GM12865 (cell line): ENCODE results near the gene ELAVL1.

Experiments used
- DNase-seq: peaks from one replicate; pipeline ENCODE4 v3.0.0; 2010; ENCODE audit warnings: low read depth
- H3K4me3 ChIP-seq: 2 replicates; pipeline ENCODE4 v1.5.1; 2011; ENCODE audit warnings: mild to moderate bottlenecking, low read depth, low read length, control low read depth
- CTCF ChIP-seq: IDR thresholded peaks from 2 replicates; pipeline ENCODE4 v1.5.1; 2011; ENCODE audit warnings: low read length, control low read depth, low read depth, inconsistent platforms; ENCODE audit not compliant: insufficient read depth; ENCODE audit errors: missing control alignments

ELAVL1 gene

GRCh38 chr19:7982103-7982502, 23.3 kb downstream of the ELAVL1 start:
- TF ChIP-seq CTCF: no peak
- no peak for DNase-seq
- H3K4me3 ChIP-seq: no peak overlapping the region

DNA sequence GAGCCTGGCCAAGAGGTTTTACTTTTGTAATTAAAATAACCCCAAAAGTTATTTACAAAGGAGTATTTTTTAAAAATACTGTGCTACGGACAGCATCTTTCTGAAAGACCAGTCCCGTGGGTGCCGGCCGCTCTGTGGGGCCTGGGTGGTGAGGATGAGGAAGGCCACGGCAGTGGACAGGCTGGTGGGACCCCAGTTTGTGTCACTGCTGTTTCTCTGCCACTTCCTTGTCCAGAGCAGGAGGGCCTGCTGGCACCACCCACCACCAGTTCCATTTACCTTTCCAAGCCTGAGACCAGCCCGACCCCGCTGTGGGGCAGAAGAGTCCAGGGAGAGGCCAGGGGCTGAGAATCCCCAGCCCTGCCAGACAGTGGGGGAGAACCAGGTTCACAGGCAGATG, 23.8 kb downstream of the ELAVL1 start:
- no peak for TF ChIP-seq CTCF
- DNase-seq: no peak
- H3K4me3 ChIP-seq: no peak overlapping the region

DNA sequence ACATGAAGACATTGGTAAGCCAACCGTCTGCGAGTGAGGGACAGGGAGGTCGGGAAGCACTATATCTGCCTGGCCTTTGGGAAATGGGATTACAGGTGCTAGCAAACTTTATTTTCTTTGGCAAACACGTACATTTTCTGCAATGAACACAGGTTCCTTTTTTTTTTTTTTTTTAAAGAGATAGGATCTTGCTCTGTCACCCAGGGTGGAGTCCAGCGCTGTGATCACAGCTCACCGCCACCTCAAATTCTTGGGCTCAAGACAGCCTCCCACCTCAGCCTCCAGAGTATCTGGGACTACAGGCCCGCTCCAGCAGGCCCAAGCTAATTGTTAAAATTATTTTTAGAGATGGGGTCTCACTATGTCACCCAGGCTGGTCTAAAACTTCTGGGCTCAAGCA, 24.2 kb downstream of the ELAVL1 start:
- TF ChIP-seq CTCF: no peak
- DNase-seq: no peak
- H3K4me3 ChIP-seq: no peak overlapping the region

- DNase-seq: no peak
- no peak overlapping the region for H3K4me3 ChIP-seq
- no peak for TF ChIP-seq CTCF
These were observed 24.8 kb downstream of the ELAVL1 start for GRCh38 chr19:7980635-7981121.

DNA sequence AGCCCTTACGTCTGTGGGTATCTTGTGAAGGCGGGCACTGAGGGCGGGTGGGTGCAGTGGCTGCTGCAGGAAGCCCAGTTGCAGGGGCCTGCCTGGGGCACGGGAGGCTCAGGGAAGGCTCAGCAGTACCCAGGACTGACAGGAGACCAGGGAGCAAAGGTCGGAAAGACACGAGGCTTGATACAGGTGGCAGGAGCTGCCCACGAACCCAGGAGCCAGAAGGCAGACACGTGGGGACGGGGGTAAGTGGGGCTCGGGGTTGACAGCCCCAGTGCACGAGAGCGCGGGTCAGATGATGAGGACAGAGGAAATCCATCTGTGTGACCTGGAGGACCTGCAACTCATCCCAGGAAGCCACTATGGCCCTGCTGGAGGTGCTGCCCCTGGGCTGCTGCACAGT, 25.3 kb downstream of the ELAVL1 start:
- no peak for TF ChIP-seq CTCF
- DNase-seq: no peak
- H3K4me3 ChIP-seq: no peak overlapping the region

DNA sequence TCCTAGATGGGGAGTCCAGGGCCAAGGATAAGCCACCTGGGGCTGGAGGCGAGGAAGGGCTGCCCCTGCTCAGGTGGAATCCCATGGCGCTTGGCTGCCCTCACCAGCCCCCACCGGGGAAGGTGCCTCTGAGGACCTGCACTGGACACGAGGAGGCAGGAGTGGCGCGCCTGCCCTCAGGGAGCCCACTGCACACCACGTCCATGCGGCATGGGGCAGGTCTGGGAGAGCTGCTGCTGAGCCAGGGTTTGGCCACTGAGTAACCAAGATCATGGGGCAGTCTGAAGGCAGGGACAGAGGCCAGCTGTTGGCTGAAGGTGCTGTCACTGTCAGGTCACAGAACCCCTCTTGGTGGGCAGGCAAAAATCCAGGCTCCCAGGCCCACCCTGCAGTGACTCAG, 25.9 kb downstream of the ELAVL1 start:
- no peak for TF ChIP-seq CTCF
- no peak for DNase-seq
- H3K4me3 ChIP-seq: no peak overlapping the region

DNA sequence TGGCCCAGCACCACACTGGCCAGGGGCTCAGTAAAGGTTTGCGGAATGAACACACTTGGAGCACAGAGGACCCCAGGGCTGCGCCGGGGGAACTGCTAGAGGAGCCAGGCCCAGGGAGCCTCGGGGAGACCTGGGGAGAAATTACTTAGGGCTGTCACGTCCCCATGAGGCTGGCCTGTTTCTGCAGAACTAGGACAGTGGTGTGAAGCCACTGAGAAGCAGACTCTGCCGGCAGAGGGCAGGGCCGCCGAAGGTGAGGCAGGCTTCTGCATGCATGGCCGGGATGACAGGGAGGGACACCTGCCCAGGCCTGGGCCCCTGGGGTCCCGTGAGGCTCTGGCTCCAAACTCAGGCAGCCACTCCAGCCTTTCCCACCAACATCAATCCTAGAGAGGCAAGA, 26.4 kb downstream of the ELAVL1 start:
- DNase-seq: no peak
- H3K4me3 ChIP-seq: no peak overlapping the region
- no peak for TF ChIP-seq CTCF
